Measurements from ENCODE around the gene PRKCA.
"Not testable (repeated sequence)": the region's sequence is repeated elsewhere in the genome, so short reads cannot be mapped to it uniquely, and the experiment has no call there.

PRKCA gene

DNA sequence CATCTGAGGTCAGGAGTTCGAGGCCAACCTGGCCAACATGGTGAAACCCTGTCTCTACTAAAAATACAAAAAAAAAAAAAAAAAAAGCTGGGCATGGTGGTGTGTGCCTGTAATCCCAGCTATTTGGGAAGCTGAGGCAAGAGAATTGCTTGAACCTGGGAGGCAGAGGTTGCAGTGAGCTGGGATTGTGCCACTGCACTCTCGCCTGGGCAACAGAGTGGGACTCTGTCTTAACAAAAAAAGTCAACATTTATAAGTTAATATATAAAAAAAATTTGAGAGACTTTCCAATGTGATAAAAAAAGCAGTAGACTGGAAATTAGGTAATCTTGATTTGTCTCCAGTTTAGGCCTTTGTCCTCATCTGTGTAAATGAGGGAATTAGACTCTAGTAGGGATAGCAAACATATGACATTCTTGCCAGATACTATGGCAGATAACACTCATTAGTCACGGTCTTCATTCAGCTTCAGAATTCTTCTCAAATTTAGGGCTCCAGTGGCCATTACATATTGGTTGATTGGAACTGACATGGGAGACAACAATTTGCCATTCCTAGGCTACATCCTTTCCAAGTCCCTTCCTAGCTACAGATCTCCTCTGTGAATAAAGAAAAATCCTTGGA, 22.1 kb downstream of the PRKCA start:
- DNase-seq = not testable (repeated sequence)

DNA sequence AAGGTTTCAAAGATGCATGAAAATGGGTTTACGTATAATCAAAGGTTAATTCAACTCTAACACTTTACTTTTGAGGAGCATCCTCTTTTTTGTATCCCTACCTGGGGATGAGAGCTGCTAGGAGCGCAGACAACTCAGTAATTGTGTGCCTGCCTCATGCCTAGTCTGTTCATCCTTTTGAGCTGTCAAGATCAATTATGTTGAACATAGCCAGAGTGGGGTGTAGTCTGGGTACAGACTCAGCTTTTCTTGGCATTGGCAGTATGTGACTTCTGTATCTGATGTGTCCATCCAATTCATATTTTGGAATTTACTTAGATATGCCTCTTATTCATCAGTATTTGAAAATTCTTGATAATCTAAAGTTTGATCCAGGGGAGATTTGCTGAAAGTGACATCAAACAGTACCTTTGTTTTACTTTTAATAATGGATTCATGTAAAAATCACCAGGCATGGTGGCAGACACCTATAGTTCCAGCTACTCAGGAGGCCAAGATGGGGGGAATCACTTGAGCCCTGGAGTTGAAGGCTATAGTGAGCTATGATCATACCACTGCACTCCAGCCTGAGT, 24.1 kb downstream of the PRKCA start:
- no peak for DNase-seq

DNA sequence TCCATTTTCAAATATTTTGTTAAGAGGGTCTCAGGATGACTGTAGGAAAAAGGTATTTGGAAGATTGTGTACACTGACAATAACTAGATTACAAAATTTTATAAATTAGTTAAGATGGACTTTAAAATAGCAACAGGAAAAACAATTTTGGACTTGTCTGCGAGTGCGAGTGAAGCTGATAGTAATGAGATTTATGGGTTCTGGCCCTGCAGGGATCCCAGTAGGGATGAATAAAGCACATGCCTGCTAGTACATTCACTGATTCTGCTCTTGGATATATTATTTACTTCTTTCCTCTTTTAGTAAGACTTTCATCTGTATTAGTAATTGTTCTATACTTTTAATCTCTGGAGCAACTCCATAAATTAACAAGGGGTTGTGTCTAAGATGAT, 28.2 kb downstream of the PRKCA start:
- DNase-seq = no peak

GRCh38 chr17:66331038-66331816, 28.8 kb downstream of the PRKCA start:
- no peak for DNase-seq

DNA sequence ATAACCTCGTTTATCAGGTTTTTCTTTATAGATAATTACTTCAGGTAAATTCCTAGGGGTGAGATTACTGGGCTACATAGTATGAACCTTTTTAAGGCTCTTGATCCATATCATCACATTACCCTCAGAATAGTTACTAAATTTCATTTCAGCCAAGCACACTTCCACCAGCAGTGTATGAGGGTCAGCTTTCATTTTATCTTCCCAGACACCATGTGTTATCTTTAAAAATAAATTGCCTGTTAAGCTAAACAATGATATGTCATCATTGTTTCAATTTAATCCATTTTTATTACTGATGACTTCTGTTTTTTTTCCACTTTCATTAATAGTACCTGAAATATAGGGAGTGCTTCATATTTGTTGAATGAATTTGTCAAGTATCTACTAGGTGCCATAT, 33.4 kb downstream of the PRKCA start:
- DNase-seq = no peak

DNA sequence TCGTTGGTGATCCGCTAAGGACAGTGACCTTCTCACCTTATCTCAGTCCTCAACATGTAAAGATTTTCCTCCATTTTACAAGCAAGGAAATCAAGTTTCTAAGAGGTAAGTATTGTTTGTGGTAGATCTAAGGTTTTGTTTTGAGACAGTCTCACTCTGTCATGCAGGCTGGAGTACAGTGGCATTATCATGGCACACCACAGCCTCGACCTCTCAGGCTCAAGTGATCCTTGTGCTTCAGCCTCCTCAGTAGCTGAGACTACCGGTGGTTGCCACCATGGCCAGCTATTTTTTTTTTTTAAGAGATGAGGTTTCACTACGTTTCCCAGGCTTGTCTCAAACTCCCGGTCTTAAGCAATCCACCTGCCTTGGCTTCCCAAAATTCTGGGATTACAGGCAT, 34.9 kb downstream of the PRKCA start:
- DNase-seq = no peak

DNA sequence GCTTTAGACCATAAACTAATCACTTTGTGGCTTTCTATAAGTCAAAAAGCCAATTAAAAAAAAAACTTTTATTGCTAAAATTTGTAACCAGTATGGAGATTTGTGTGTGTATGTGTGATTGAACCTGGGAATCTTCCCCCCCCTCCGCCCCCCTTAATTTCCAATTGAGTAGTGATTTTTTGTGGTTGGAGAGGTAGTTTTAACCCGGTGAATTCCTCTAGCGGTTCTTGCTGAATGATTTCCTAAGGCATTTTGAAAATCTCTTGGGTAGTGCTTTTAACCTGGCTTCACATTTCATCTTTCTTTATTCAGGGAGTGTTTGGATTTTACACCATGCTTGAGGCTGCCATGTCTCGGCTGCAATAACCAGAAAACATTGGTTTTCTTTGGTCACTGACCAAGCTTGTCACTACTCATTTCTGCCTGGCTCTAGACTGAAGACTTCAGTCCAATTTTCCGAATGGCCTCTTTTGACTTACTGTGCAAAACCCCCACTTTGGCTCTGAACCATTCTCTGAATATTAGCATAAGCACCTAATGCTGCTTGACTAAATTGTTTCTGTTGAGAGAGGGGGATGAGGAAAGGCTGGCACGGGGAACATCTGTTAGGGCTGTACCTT, 35.6 kb downstream of the PRKCA start:
- no peak for DNase-seq

GRCh38 chr17:66338937-66339336, 36.5 kb downstream of the PRKCA start:
- DNase-seq = no peak

- no peak for DNase-seq
Observed at GRCh38 chr17:66339561-66339960, 37.1 kb downstream of the PRKCA start.

DNA sequence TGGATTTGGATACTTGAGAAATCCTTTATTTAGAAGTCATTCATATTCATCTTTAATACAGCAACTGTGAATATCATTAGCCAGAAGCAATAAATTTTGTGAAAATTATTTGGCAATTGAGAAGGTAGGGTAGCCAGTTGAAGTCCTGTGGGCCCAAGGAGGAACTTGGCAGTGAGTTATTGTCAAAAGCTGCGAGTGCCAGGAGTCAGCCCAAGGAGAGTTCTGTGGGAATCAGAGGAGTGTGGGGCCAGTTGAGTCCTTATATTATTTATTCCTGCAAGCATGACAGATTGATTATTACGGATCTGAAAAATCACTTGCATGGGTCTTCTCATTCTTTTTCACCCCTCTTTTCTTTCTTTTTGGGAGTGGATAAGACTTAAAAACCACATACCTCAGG, 38.3 kb downstream of the PRKCA start:
- DNase-seq = no peak

- DNase-seq = no peak
Observed at GRCh38 chr17:66341462-66341861, 39.0 kb downstream of the PRKCA start.

DNA sequence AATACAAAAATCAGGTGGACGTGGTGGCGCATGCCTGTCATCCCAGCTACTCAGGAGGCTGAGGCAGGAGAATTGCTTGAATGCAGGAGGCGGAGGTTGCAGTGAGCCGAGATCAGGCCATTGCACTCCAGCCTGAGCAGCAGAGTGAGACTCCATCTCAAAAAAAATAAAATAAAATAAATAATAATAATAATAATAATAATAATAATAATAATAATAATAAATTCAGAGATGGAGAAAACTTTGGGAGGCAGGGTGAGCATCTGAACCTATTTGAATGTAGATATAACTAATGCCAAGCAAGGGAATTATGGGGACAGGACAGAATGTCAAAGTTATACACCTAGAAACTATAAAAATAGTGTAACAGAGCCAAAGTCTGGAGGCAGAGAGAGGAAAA, 39.9 kb downstream of the PRKCA start:
- DNase-seq = not testable (repeated sequence)

DNA sequence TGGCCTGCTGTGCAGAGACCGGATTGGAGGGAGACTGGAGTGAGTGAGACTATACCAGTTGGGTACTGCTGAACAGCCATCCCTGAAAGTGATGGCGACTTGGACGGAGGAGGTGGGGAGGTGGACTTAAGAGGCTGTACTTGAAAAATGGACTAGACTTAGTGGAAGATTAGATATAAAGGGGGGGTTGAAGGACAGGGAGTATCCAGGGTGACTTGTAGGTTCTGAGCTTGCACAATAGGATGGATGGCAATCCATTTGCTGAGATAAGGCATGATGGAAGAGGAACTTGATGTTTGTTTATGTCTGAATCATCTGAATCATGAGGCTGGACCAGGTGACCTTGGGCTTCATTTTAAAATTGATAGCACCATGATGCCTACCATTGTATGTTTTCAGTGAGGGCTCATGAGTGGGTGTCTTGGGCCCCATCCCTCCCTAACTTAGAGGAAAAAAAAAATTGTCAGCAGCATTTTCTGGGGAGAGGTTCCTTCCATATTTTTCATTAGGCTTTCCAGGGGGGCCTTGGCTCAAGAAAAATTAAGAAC, 41.2 kb downstream of the PRKCA start:
- DNase-seq = no peak

GRCh38 chr17:66344473-66344872, 42.1 kb downstream of the PRKCA start:
- no peak for DNase-seq

DNA sequence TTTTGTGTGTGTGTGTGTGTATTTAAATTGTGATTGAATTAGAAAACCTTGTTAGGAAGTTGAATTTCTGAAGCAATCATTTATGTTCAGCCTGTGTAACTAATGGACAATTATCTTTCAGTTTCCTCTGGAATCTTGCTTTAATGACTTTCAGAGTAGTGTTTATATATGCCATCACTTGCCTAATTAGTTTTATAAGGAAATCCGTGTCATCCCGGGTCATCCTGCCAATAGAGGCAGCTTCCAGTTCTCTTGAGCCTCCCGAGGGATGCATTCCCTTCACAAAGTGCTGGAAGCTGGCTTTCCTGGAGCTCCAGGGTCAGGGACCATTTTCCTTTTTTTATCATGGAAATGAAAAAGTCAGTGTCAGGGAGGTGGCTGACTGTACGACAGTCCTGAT, 42.9 kb downstream of the PRKCA start:
- DNase-seq = no peak

- DNase-seq = not testable (repeated sequence)
Observed at GRCh38 chr17:66345949-66346638, 43.7 kb downstream of the PRKCA start.

GRCh38 chr17:66347661-66348514, 45.5 kb downstream of the PRKCA start:
- DNase-seq = no peak

GRCh38 chr17:66348584-66349165, 46.3 kb downstream of the PRKCA start:
- peak in 8 of 56 donors; percentile 3 to 59 (median 20) for DNase-seq

DNA sequence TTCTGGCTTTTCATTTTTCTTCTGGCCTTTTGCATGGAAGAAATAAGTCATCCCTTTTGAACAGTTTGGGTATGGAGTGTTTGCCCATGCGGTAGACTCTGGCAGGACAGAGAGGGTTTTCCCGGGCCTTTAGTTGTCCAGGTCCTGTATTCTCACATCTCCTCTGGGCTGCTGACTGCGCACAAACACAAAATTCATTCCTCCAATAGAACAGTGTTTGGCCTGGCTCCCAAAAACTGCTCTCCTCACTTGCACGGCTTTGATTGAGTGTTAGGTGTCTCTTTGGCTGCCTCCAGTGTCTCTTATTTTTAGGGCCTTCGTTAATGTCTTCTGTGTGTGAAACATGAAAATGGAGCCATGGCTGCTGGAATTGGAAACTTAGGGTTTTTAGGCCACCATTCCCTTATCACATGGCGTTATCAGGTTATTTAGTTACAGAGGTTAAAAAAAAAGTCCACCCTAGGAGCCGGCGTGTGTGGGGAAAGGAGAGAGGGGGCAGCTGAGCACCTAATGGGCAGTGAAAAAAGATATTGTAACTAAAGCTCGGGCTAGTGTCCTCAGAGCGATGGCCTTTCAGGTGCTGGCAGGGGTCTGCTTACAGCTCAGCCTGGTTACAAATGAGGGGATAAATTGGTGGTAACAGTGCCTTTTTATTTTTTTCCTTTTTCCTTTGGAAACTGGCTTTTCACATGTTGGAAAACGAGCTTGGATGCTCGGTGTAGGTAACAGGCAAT, 47.3 kb downstream of the PRKCA start:
- no peak for DNase-seq
